NT2/D1 (cell line): ENCODE results near the gene CHCHD1.

Source experiments
- DNase-seq: peaks from one replicate; pipeline ENCODE4 v3.0.0-alpha.2; 2011; ENCODE audit warnings: low read depth, low spot score
- H3K27me3 ChIP-seq: 2 replicates; pipeline ENCODE4 v1.6.0; 2011; ENCODE audit warnings: mild to moderate bottlenecking; ENCODE audit not compliant: insufficient read length, insufficient read depth
- H3K36me3 ChIP-seq: 2 replicates; pipeline ENCODE4 v1.6.1; 2011; ENCODE audit warnings: mild to moderate bottlenecking, low read length, mixed read lengths; ENCODE audit not compliant: insufficient read depth, insufficient read length
- H3K4me1 ChIP-seq: 2 replicates; pipeline ENCODE4 v1.5.1; 2011; ENCODE audit not compliant: insufficient read depth, insufficient read length
- H3K4me3 ChIP-seq: 2 replicates; pipeline ENCODE4 v1.5.1; 2011; ENCODE audit warnings: low read depth; ENCODE audit not compliant: insufficient read length
- H3K9ac ChIP-seq: 2 replicates; pipeline ENCODE4 v1.6.0; 2011; ENCODE audit warnings: low read depth; ENCODE audit not compliant: insufficient read length
- H3K9me3 ChIP-seq: 2 replicates; pipeline ENCODE4 v1.5.1; 2011; ENCODE audit warnings: mild to moderate bottlenecking, low read length; ENCODE audit not compliant: insufficient read depth
- SUZ12 ChIP-seq: IDR thresholded peaks from 2 replicates; pipeline ENCODE4 v1.6.1; 2011; ENCODE audit not compliant: insufficient read length, insufficient read depth; ENCODE audit errors: extremely low read depth
- YY1 ChIP-seq: IDR thresholded peaks from 2 replicates; pipeline ENCODE4 v1.6.1; 2011; ENCODE audit not compliant: insufficient read length, insufficient read depth
- ZNF274 ChIP-seq: IDR thresholded peaks from 2 replicates; pipeline ENCODE4 v1.6.1; 2011; ENCODE audit warnings: mild to moderate bottlenecking, low read depth, low read length

Gene CHCHD1

GRCh38 chr10:73742454-73742734 lies 39.5 kb upstream of the CHCHD1 start:
- no peak for TF ChIP-seq SUZ12
- no peak for TF ChIP-seq YY1
- no peak for TF ChIP-seq ZNF274
- no peak overlapping the region for H3K9ac ChIP-seq
- no peaks in the 10 kb centered on the region for H3K9me3 ChIP-seq
- no peak overlapping the region for H3K4me3 ChIP-seq
- H3K4me1 ChIP-seq: no peaks in the 10 kb centered on the region
- H3K36me3 ChIP-seq: peaks cover 22% of the 10 kb centered on the region
- DNase-seq: no peak
- no peaks in the 10 kb centered on the region for H3K27me3 ChIP-seq

- Histone ChIP-seq H3K4me1 (no peaks in the 10 kb centered on the region), H3K9me3 (no peaks in the 10 kb centered on the region), H3K9ac (peak overlapping the region; percentile 81), H3K4me3 (peak overlapping the region; percentile 86), H3K27me3 (no peaks in the 10 kb centered on the region), H3K36me3 (peaks cover 25% of the 10 kb centered on the region)
- DNase-seq: no peak
- no peak for TF ChIP-seq ZNF274
- TF ChIP-seq YY1: no peak
- no peak for TF ChIP-seq SUZ12
Measured at GRCh38 chr10:73743327-73743904, 38.4 kb upstream of the CHCHD1 start.

- Histone ChIP-seq H3K9me3 (no peaks in the 10 kb centered on the region), H3K4me3 (peak within 1 kb of the TSS; percentile 86), H3K36me3 (peaks cover 28% of the 10 kb centered on the region), H3K4me1 (no peaks in the 10 kb centered on the region), H3K9ac (peak within 1 kb of the TSS; percentile 82), H3K27me3 (no peaks in the 10 kb centered on the region)
- TF ChIP-seq YY1: peak; percentile 79
- no peak for TF ChIP-seq SUZ12
- DNase-seq: peak; percentile 84
Measured at GRCh38 chr10:73743905-73744663, 37.8 kb upstream of the CHCHD1 start, which contains the start of gene SEC24C. Gene SEC24C (plus strand): TSS chr10:73744372. CDS start chr10:73746833, 2,461 bp downstream.

GRCh38 chr10:73744664-73744975 lies 37.2 kb upstream of the CHCHD1 start:
- H3K4me1 ChIP-seq: no peaks in the 10 kb centered on the region
- peak overlapping the region; percentile 82 for H3K9ac ChIP-seq
- TF ChIP-seq ZNF274 (no peak), SUZ12 (no peak), YY1 (no peak)
- no peaks in the 10 kb centered on the region for H3K9me3 ChIP-seq
- no peak for DNase-seq
- peaks cover 31% of the 10 kb centered on the region for H3K36me3 ChIP-seq
- no peaks in the 10 kb centered on the region for H3K27me3 ChIP-seq
- H3K4me3 ChIP-seq: peak overlapping the region; percentile 86

- Histone ChIP-seq H3K4me3 (no peak overlapping the region), H3K27me3 (no peaks in the 10 kb centered on the region), H3K36me3 (peaks cover 48% of the 10 kb centered on the region), H3K4me1 (no peaks in the 10 kb centered on the region), H3K9ac (no peak overlapping the region), H3K9me3 (no peaks in the 10 kb centered on the region)
- no peak for TF ChIP-seq SUZ12
- TF ChIP-seq ZNF274: no peak
- TF ChIP-seq YY1: no peak
- no peak for DNase-seq
Measured at GRCh38 chr10:73746721-73747120, 35.1 kb upstream of the CHCHD1 start.

GRCh38 chr10:73750819-73751218 lies 31.0 kb upstream of the CHCHD1 start:
- no peak overlapping the region for H3K4me3 ChIP-seq
- no peaks in the 10 kb centered on the region for H3K9me3 ChIP-seq
- DNase-seq: no peak
- TF ChIP-seq SUZ12: no peak
- TF ChIP-seq YY1: no peak
- no peak for TF ChIP-seq ZNF274
- H3K4me1 ChIP-seq: no peaks in the 10 kb centered on the region
- H3K9ac ChIP-seq: no peak overlapping the region
- H3K27me3 ChIP-seq: no peaks in the 10 kb centered on the region
- peaks cover 61% of the 10 kb centered on the region for H3K36me3 ChIP-seq

GRCh38 chr10:73756183-73756582 lies 25.7 kb upstream of the CHCHD1 start:
- peaks cover 51% of the 10 kb centered on the region for H3K36me3 ChIP-seq
- no peak overlapping the region for H3K4me3 ChIP-seq
- H3K9me3 ChIP-seq: no peaks in the 10 kb centered on the region
- no peaks in the 10 kb centered on the region for H3K4me1 ChIP-seq
- no peak overlapping the region for H3K9ac ChIP-seq
- TF ChIP-seq SUZ12 (no peak), ZNF274 (no peak), YY1 (no peak)
- DNase-seq: no peak
- H3K27me3 ChIP-seq: no peaks in the 10 kb centered on the region
